ENCODE results near the gene GDA. TPM values are rescaled to one million over a fixed set of nuclear protein-coding genes. Genes with fewer than 3 reads are reported as not detected.

Gene GDA
- total RNA-seq, 4 donors from 2014 or later = 4.8 to 26.6 TPM; not detected in 2

- no peaks in the 10 kb centered on the region for H3K9me3 ChIP-seq
- H3K4me1 ChIP-seq = no peaks in the 10 kb centered on the region
- intact Hi-C loops (cut with DNase I; ENCODE audit: low total_unique reads) = no loop called here
- H3K36me3 ChIP-seq = no peaks in the 10 kb centered on the region
- H3K4me3 ChIP-seq = no peak overlapping the region
- no peak overlapping the region for H3K27ac ChIP-seq
- no peak for DNase-seq
- TF ChIP-seq, protein P1, sequence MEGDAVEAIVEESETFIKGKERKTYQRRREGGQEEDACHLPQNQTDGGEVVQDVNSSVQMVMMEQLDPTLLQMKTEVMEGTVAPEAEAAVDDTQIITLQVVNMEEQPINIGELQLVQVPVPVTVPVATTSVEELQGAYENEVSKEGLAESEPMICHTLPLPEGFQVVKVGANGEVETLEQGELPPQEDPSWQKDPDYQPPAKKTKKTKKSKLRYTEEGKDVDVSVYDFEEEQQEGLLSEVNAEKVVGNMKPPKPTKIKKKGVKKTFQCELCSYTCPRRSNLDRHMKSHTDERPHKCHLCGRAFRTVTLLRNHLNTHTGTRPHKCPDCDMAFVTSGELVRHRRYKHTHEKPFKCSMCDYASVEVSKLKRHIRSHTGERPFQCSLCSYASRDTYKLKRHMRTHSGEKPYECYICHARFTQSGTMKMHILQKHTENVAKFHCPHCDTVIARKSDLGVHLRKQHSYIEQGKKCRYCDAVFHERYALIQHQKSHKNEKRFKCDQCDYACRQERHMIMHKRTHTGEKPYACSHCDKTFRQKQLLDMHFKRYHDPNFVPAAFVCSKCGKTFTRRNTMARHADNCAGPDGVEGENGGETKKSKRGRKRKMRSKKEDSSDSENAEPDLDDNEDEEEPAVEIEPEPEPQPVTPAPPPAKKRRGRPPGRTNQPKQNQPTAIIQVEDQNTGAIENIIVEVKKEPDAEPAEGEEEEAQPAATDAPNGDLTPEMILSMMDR (IDR thresholded peaks at IDR 0.05) = no peak
- TF ChIP-seq POLR2A (IDR thresholded peaks at IDR 0.05) = no peak
- H3K27me3 ChIP-seq = no peaks in the 10 kb centered on the region
Measured at GRCh38 chr9:72127753-72128152, 21.5 kb upstream of the GDA start.

- DNase-seq = no peak
- H3K27ac ChIP-seq = no peak overlapping the region
- no peaks in the 10 kb centered on the region for H3K9me3 ChIP-seq
- H3K36me3 ChIP-seq = no peaks in the 10 kb centered on the region
- intact Hi-C loops (cut with DNase I; ENCODE audit: low total_unique reads) = no loop called here
- no peak overlapping the region for H3K4me3 ChIP-seq
- no peak for TF ChIP-seq POLR2A (IDR thresholded peaks at IDR 0.05)
- TF ChIP-seq, protein P1 (IDR thresholded peaks at IDR 0.05) = no peak
- H3K4me1 ChIP-seq = no peaks in the 10 kb centered on the region
- H3K27me3 ChIP-seq = no peaks in the 10 kb centered on the region
Measured at GRCh38 chr9:72128526-72128925, 20.7 kb upstream of the GDA start.

DNA sequence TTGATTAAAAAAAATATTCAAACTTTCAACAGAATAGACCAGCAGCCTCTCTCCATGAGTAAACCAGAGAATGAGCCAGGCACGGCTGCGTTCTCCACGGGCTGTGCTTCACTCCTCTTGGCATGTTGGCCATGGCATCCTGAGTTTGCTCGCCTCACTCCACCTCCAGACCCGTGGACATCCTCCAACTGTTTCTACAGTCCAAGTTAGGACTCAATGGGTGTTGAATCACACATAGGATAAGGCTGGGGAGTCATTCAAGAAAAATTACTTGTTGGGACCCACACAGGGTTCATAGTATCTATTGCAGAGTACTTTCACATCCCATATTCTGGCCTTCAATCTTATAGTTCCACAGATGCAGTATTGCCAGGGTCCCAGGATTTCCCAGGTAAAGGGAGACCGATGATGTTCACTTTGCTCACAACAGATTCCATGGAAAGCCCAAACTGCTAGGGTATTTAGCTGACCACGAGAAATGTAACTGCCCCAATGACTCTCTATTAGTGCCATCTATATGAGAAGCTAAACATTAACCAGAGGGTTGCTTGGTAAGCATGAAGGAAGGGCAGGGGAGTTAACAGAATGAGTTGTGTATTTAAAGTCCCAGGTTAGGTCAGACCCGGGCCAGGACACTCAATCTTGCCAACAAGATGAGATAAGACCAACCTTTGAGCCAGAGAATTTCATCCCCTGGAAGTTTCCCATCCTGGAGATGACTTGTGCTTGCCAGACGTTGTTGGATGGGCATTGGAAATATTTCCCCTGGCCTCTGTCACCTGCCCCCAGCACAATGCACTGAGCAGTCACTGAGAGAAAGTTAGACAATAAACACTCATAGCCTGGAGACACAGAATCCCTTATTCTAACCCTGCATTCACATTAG, 19.7 kb upstream of the GDA start:
- H3K9me3 ChIP-seq = no peaks in the 10 kb centered on the region
- no peak overlapping the region for H3K4me3 ChIP-seq
- TF ChIP-seq, protein P1 (IDR thresholded peaks at IDR 0.05) = no peak
- no peak for TF ChIP-seq POLR2A (IDR thresholded peaks at IDR 0.05)
- H3K4me1 ChIP-seq = no peaks in the 10 kb centered on the region
- DNase-seq = no peak
- intact Hi-C loops (cut with DNase I; ENCODE audit: low total_unique reads) = no loop called here
- H3K36me3 ChIP-seq = no peaks in the 10 kb centered on the region
- H3K27ac ChIP-seq = no peak overlapping the region
- H3K27me3 ChIP-seq = no peaks in the 10 kb centered on the region

DNA sequence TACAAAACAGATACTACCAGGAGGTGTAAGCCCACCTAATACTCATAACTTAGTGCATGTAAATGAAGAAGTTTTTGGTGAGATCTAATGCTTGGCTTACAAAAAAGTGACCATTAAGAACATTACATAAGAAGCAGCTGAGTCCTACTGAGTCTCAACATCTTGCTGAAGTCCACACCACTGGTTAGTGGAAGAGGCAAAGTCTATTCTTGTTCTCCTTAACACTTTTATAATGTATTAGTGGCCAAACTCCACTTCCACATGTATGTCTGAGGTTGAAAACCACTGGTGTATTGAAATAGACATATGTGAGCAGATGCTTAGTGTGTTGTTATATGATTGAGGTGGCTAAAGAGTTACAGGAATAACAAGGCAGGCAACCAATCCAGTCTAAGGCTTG, 18.9 kb upstream of the GDA start:
- Histone ChIP-seq H3K4me1 (no peaks in the 10 kb centered on the region), H3K27me3 (no peaks in the 10 kb centered on the region), H3K9me3 (no peaks in the 10 kb centered on the region), H3K27ac (no peak overlapping the region), H3K4me3 (no peak overlapping the region), H3K36me3 (no peaks in the 10 kb centered on the region)
- DNase-seq = no peak
- TF ChIP-seq POLR2A (IDR thresholded peaks at IDR 0.05) = no peak
- TF ChIP-seq, protein P1 (IDR thresholded peaks at IDR 0.05) = no peak
- intact Hi-C loops (cut with DNase I; ENCODE audit: low total_unique reads) = no loop called here

GRCh38 chr9:72131206-72131605, 18.0 kb upstream of the GDA start:
- H3K36me3 ChIP-seq = no peaks in the 10 kb centered on the region
- H3K27me3 ChIP-seq = no peaks in the 10 kb centered on the region
- no peak overlapping the region for H3K27ac ChIP-seq
- no peaks in the 10 kb centered on the region for H3K9me3 ChIP-seq
- no peak overlapping the region for H3K4me3 ChIP-seq
- H3K4me1 ChIP-seq = no peaks in the 10 kb centered on the region
- intact Hi-C loops (cut with DNase I; ENCODE audit: low total_unique reads) = no loop called here
- TF ChIP-seq, protein P1 (IDR thresholded peaks at IDR 0.05) = no peak
- TF ChIP-seq POLR2A (IDR thresholded peaks at IDR 0.05) = no peak
- DNase-seq = no peak

Data from uterus (tissue), 4 donors.